MM.1S (cell line): ENCODE measurements around the gene ANKRD24.

Source experiments
- DNase-seq: peaks from one replicate; pipeline ENCODE4 v3.0.0-alpha.2; 2015
- H2AFZ ChIP-seq: fragments of 300-600 bp; sonication (generic); 2 replicates; pipeline ENCODE4 v1.6.0; 2016; ENCODE audit warnings: antibody characterized with exemption, low read length
- H3F3A ChIP-seq: fragments of 300-600 bp; sonication (generic); 2 replicates; pipeline ENCODE4 v1.6.1; 2016; ENCODE audit warnings: mild to moderate bottlenecking, antibody characterized with exemption, low read length, moderate library complexity, mixed read lengths; ENCODE audit not compliant: insufficient read depth
- H3K27ac ChIP-seq: fragments of 300-600 bp; sonication (generic); 2 replicates; pipeline ENCODE4 v1.5.1; 2016; ENCODE audit warnings: mild to moderate bottlenecking, low read length
- H3K27me3 ChIP-seq: fragments of 300-600 bp; sonication (generic); replicated peaks from 2 replicates; pipeline ENCODE4 v1.6.0; 2016; ENCODE audit warnings: low read length; ENCODE audit not compliant: insufficient read depth
- H3K36me3 ChIP-seq: fragments of 300-600 bp; sonication (generic); replicated peaks from 2 replicates; pipeline ENCODE4 v1.6.1; 2016; ENCODE audit warnings: mild to moderate bottlenecking, low read length, mixed read lengths; ENCODE audit not compliant: insufficient read depth
- H3K4me1 ChIP-seq: fragments of 300-600 bp; sonication (generic); 2 replicates; pipeline ENCODE4 v1.6.1; 2016; ENCODE audit warnings: low read length, mixed read lengths
- H3K4me2 ChIP-seq: fragments of 300-600 bp; sonication (generic); 2 replicates; pipeline ENCODE4 v1.6.0; 2016; ENCODE audit warnings: low read depth, low read length
- H3K4me3 ChIP-seq: fragments of 300-600 bp; sonication (generic); 2 replicates; pipeline ENCODE4 v1.5.1; 2016; ENCODE audit warnings: low read length, mixed read lengths
- H3K79me2 ChIP-seq: fragments of 300-600 bp; sonication (generic); 2 replicates; pipeline ENCODE4 v1.6.1; 2016; ENCODE audit warnings: mixed run types, low read length, mixed read lengths
- H3K9ac ChIP-seq: fragments of 300-600 bp; sonication (generic); 2 replicates; pipeline ENCODE4 v1.6.1; 2016; ENCODE audit warnings: low read length, mixed read lengths
- H3K9me2 ChIP-seq: fragments of 300-600 bp; sonication (generic); replicated peaks from 2 replicates; pipeline ENCODE4 v1.6.1; 2016; ENCODE audit warnings: mild to moderate bottlenecking, low read length, mixed read lengths; ENCODE audit not compliant: insufficient read depth
- H3K9me3 ChIP-seq: fragments of 300-600 bp; sonication (generic); replicated peaks from 2 replicates; pipeline ENCODE4 v1.6.1; 2016; ENCODE audit warnings: mild to moderate bottlenecking, low read length, mixed read lengths; ENCODE audit not compliant: insufficient read depth
- H4K20me1 ChIP-seq: fragments of 300-600 bp; sonication (generic); 2 replicates; pipeline ENCODE4 v1.6.1; 2016; ENCODE audit warnings: mild to moderate bottlenecking, low read length, moderate library complexity, mixed read lengths; ENCODE audit not compliant: insufficient read depth
- EZH2 ChIP-seq: fragments of 300-600 bp; sonication (generic); optimal IDR thresholded peaks from 2 replicates; pipeline ENCODE3; 2017; ENCODE audit warnings: low read depth, mild to moderate bottlenecking, antibody characterized with exemption, low read length, mixed read lengths
- EZH2phosphoT487 ChIP-seq: fragments of 300-600 bp; sonication (generic); IDR thresholded peaks from 2 replicates; pipeline ENCODE4 v1.6.1; 2018; ENCODE audit warnings: antibody characterized with exemption, low read length
- TF ChIP-seq, protein P1 (sequence below): fragments of 300-600 bp; sonication (generic); IDR thresholded peaks from 2 replicates; pipeline ENCODE4 v1.5.1; 2016; ENCODE audit warnings: antibody characterized with exemption, low read length, mixed read lengths

The ANKRD24 gene

GRCh38 chr19:4173479-4174212 lies 8.8 kb upstream of the ANKRD24 start:
- no peak overlapping the region for H3K9ac ChIP-seq
- no peak overlapping the region for H3K4me2 ChIP-seq
- H3F3A ChIP-seq: no peaks in the 10 kb centered on the region
- no peak for DNase-seq
- peaks cover 7% of the 10 kb centered on the region; the same call in 1 of the 2 replicates for H4K20me1 ChIP-seq
- H3K27me3 ChIP-seq: peaks cover 42% of the 10 kb centered on the region
- TF ChIP-seq, protein P1, sequence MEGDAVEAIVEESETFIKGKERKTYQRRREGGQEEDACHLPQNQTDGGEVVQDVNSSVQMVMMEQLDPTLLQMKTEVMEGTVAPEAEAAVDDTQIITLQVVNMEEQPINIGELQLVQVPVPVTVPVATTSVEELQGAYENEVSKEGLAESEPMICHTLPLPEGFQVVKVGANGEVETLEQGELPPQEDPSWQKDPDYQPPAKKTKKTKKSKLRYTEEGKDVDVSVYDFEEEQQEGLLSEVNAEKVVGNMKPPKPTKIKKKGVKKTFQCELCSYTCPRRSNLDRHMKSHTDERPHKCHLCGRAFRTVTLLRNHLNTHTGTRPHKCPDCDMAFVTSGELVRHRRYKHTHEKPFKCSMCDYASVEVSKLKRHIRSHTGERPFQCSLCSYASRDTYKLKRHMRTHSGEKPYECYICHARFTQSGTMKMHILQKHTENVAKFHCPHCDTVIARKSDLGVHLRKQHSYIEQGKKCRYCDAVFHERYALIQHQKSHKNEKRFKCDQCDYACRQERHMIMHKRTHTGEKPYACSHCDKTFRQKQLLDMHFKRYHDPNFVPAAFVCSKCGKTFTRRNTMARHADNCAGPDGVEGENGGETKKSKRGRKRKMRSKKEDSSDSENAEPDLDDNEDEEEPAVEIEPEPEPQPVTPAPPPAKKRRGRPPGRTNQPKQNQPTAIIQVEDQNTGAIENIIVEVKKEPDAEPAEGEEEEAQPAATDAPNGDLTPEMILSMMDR: no peak
- H3K27ac ChIP-seq: no peak overlapping the region
- H2AFZ ChIP-seq: no peak overlapping the region
- H3K9me2 ChIP-seq: no peaks in the 10 kb centered on the region
- no peak overlapping the region for H3K4me3 ChIP-seq
- H3K79me2 ChIP-seq: no peaks in the 10 kb centered on the region
- no peaks in the 10 kb centered on the region for H3K9me3 ChIP-seq
- H3K4me1 ChIP-seq: no peaks in the 10 kb centered on the region
- H3K36me3 ChIP-seq: no peaks in the 10 kb centered on the region

GRCh38 chr19:4174213-4174894 lies 8.1 kb upstream of the ANKRD24 start:
- Histone ChIP-seq H3K27ac (no peak overlapping the region), H2AFZ (no peak overlapping the region), H3K9me2 (no peaks in the 10 kb centered on the region), H3K4me1 (no peaks in the 10 kb centered on the region), H4K20me1 (peaks cover 7% of the 10 kb centered on the region; the same call in 1 of the 2 replicates), H3K4me2 (no peak overlapping the region), H3F3A (no peaks in the 10 kb centered on the region), H3K9ac (no peak overlapping the region), H3K27me3 (peaks cover 35% of the 10 kb centered on the region), H3K9me3 (no peaks in the 10 kb centered on the region), H3K4me3 (no peak overlapping the region), H3K36me3 (no peaks in the 10 kb centered on the region), H3K79me2 (no peaks in the 10 kb centered on the region)
- no peak for DNase-seq
- TF ChIP-seq, protein P1: no peak
- TF ChIP-seq EZH2phosphoT487 (no peak), EZH2 (no peak)

DNA sequence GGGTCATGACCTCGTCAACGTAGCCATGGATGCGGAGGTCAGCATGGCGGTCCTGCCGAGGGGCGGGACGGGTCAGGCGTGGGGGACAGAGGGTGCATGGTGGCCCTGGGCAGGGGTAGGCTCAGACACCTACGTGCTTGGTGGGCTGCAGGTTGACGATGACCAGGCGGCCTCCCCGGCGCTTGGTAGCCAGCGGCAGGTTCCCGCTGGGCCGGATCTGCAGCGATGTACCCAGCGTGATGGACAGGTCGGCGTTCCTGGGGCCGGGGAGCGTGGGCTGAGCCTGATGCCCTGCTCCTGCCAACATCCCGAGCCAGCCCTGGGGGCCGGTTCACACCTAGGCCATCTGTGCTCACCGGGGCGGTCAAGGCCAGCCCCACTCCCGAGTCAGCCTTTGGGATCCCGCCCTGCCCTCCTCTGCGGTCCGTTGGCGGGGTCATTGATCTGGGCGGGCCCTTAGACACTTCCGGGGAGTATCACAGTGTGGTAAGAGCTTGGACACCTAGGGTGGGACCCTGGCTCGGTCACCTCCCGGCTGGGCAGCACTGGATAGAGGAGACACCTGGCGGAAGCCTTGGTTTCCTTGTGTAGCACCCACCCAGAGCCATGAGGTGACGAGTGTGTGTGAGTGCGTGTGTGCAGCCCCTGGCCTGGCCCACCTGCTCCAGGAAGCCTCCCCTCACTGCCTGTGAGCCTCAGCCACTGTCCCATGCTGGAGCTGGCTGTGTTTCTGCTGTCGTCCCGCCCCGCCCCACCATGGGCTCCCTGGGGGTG lies 7.4 kb upstream of the ANKRD24 start:
- H3K79me2 ChIP-seq: no peaks in the 10 kb centered on the region
- H3K36me3 ChIP-seq: no peaks in the 10 kb centered on the region
- H3K27me3 ChIP-seq: peaks cover 27% of the 10 kb centered on the region
- no peak for DNase-seq
- no peaks in the 10 kb centered on the region; the same call in 1 of the 2 replicates for H3K4me1 ChIP-seq
- no peak overlapping the region for H3K4me2 ChIP-seq
- no peaks in the 10 kb centered on the region for H3F3A ChIP-seq
- no peak overlapping the region for H3K27ac ChIP-seq
- H3K9ac ChIP-seq: no peak overlapping the region
- H3K9me3 ChIP-seq: no peaks in the 10 kb centered on the region
- H2AFZ ChIP-seq: no peak overlapping the region
- TF ChIP-seq EZH2phosphoT487 (no peak), EZH2 (no peak)
- TF ChIP-seq, protein P1: no peak
- H4K20me1 ChIP-seq: peaks cover 7% of the 10 kb centered on the region; the same call in 1 of the 2 replicates
- no peaks in the 10 kb centered on the region for H3K9me2 ChIP-seq
- no peak overlapping the region for H3K4me3 ChIP-seq
